Measurements from ENCODE around the gene WFIKKN1.
"Not testable (repeated sequence)": the region's sequence is repeated elsewhere in the genome, so short reads cannot be mapped to it uniquely, and the experiment has no call there.

Gene WFIKKN1

GRCh38 chr16:592518-593306, 38.1 kb upstream of the WFIKKN1 start:
- no peaks in the 10 kb centered on the region for H3K27me3 ChIP-seq
- H3K9me3 ChIP-seq, result no peaks in the 10 kb centered on the region
- H3K27ac ChIP-seq, result peak overlapping the region; percentile 76
- peaks cover 14% of the 10 kb centered on the region for H3K36me3 ChIP-seq
- H4K20me1 ChIP-seq, result peaks cover 81% of the 10 kb centered on the region
- H3K9ac ChIP-seq, result peak overlapping the region; percentile 61
- H3K4me1 ChIP-seq, result peaks cover 71% of the 10 kb centered on the region
- TF ChIP-seq Cebpa-rat (IDR thresholded peaks at IDR 0.05), result peak; percentile 93
- no peak overlapping the region for H3K4me3 ChIP-seq
- peak overlapping the region; percentile 96 for H3K4me2 ChIP-seq

- Histone ChIP-seq H3K9me3 (no peaks in the 10 kb centered on the region), H3K27me3 (no peaks in the 10 kb centered on the region), H3K4me3 (no peak overlapping the region), H3K9ac (peak overlapping the region; percentile 61), H3K36me3 (peaks cover 18% of the 10 kb centered on the region), H3K4me1 (peaks cover 65% of the 10 kb centered on the region), H3K4me2 (peak overlapping the region; percentile 96), H4K20me1 (peaks cover 74% of the 10 kb centered on the region), H3K27ac (peak overlapping the region; percentile 76)
- no peak for TF ChIP-seq Cebpa-rat (IDR thresholded peaks at IDR 0.05)
Measured at GRCh38 chr16:593406-593805, 37.4 kb upstream of the WFIKKN1 start.

- Histone ChIP-seq H3K27ac (peak overlapping the region; percentile 76), H3K4me2 (peak overlapping the region; percentile 96), H3K9me3 (0 out of 2 replicates have a peak, but pooled peaks cover 2% of the 10 kb centered on the region), H3K9ac (peak overlapping the region; percentile 61), H4K20me1 (peaks cover 71% of the 10 kb centered on the region), H3K4me3 (no peak overlapping the region), H3K4me1 (peaks cover 65% of the 10 kb centered on the region), H3K27me3 (no peaks in the 10 kb centered on the region), H3K36me3 (peaks cover 22% of the 10 kb centered on the region)
- no peak for TF ChIP-seq Cebpa-rat (IDR thresholded peaks at IDR 0.05)
Measured at GRCh38 chr16:593807-594206, 37.0 kb upstream of the WFIKKN1 start.

- peaks cover 65% of the 10 kb centered on the region for H3K4me1 ChIP-seq
- H3K27ac ChIP-seq, result no peak overlapping the region
- peaks cover 73% of the 10 kb centered on the region for H4K20me1 ChIP-seq
Measured at GRCh38 chr16:595094-595528, 35.7 kb upstream of the WFIKKN1 start.

GRCh38 chr16:595942-596735, 34.6 kb upstream of the WFIKKN1 start:
- peak overlapping the region; percentile 65 for H3K4me2 ChIP-seq
- H3K9me3 ChIP-seq, result peaks cover 8% of the 10 kb centered on the region; the same call in 1 of the 2 replicates
- H3K27me3 ChIP-seq, result no peaks in the 10 kb centered on the region
- H3K9ac ChIP-seq, result no peak overlapping the region
- H3K4me3 ChIP-seq, result no peak overlapping the region
- H3K36me3 ChIP-seq, result peaks cover 35% of the 10 kb centered on the region
- no peak for TF ChIP-seq Cebpa-rat (IDR thresholded peaks at IDR 0.05)
- peaks cover 73% of the 10 kb centered on the region for H4K20me1 ChIP-seq
- H3K27ac ChIP-seq, result peak overlapping the region; percentile 46; the same call in 1 of the 2 replicates
- H3K4me1 ChIP-seq, result peaks cover 66% of the 10 kb centered on the region

More at GRCh38 chr16:595094-595528, 35.7 kb upstream of the WFIKKN1 start:
- TF ChIP-seq Cebpa-rat (IDR thresholded peaks at IDR 0.05), result no peak
- no peak overlapping the region for H3K4me3 ChIP-seq
- H3K9me3 ChIP-seq, result peaks cover 8% of the 10 kb centered on the region; the same call in 1 of the 2 replicates
- peak overlapping the region; percentile 65 for H3K4me2 ChIP-seq
- peaks cover 32% of the 10 kb centered on the region for H3K36me3 ChIP-seq
- 0 out of 2 replicates have a peak overlapping the region, but pooled peaks have one; percentile 24 for H3K9ac ChIP-seq
- no peaks in the 10 kb centered on the region for H3K27me3 ChIP-seq

GRCh38 chr16:596736-597060, 34.1 kb upstream of the WFIKKN1 start:
- H3K36me3 ChIP-seq, result peaks cover 37% of the 10 kb centered on the region
- no peak overlapping the region for H3K4me3 ChIP-seq
- peak overlapping the region; percentile 46; the same call in 1 of the 2 replicates for H3K27ac ChIP-seq
- peaks cover 62% of the 10 kb centered on the region for H3K4me1 ChIP-seq
- no peaks in the 10 kb centered on the region for H3K27me3 ChIP-seq
- TF ChIP-seq Cebpa-rat (IDR thresholded peaks at IDR 0.05), result no peak
- H3K4me2 ChIP-seq, result peak overlapping the region; percentile 65
- H3K9ac ChIP-seq, result no peak overlapping the region
- peaks cover 72% of the 10 kb centered on the region for H4K20me1 ChIP-seq
- H3K9me3 ChIP-seq, result peaks cover 8% of the 10 kb centered on the region; the same call in 1 of the 2 replicates

GRCh38 chr16:597655-598054, 33.1 kb upstream of the WFIKKN1 start:
- not testable (repeated sequence) for H3K27ac ChIP-seq, H3K4me3 ChIP-seq, H3K27me3 ChIP-seq, H3K9me3 ChIP-seq, H3K4me2 ChIP-seq, H3K9ac ChIP-seq
- H4K20me1 ChIP-seq, result peaks cover 71% of the 10 kb centered on the region
- H3K36me3 ChIP-seq, result peaks cover 37% of the 10 kb centered on the region
- peaks cover 52% of the 10 kb centered on the region for H3K4me1 ChIP-seq

- no peak for TF ChIP-seq Cebpa-rat (IDR thresholded peaks at IDR 0.05)
Measured at GRCh38 chr16:598823-599739, 31.7 kb upstream of the WFIKKN1 start.

GRCh38 chr16:600781-601180, 30.0 kb upstream of the WFIKKN1 start:
- Histone ChIP-seq H3K9me3 (peaks cover 30% of the 10 kb centered on the region), H3K4me2 (no peak overlapping the region), H3K36me3 (peaks cover 52% of the 10 kb centered on the region), H3K4me3 (no peak overlapping the region), H3K9ac (no peak overlapping the region), H3K27ac (no peak overlapping the region), H3K27me3 (no peaks in the 10 kb centered on the region), H4K20me1 (peaks cover 51% of the 10 kb centered on the region), H3K4me1 (peaks cover 21% of the 10 kb centered on the region)
- no peak for TF ChIP-seq Cebpa-rat (IDR thresholded peaks at IDR 0.05)

More at GRCh38 chr16:598823-599739, 31.7 kb upstream of the WFIKKN1 start:
- peaks cover 68% of the 10 kb centered on the region for H4K20me1 ChIP-seq
- peaks cover 38% of the 10 kb centered on the region for H3K4me1 ChIP-seq
- H3K9ac ChIP-seq, result no peak overlapping the region
- no peak overlapping the region for H3K4me2 ChIP-seq
- peaks cover 13% of the 10 kb centered on the region; the same call in 1 of the 2 replicates for H3K9me3 ChIP-seq
- H3K27ac ChIP-seq, result no peak overlapping the region
- peaks cover 37% of the 10 kb centered on the region for H3K36me3 ChIP-seq
- H3K4me3 ChIP-seq, result no peak overlapping the region
- no peaks in the 10 kb centered on the region for H3K27me3 ChIP-seq
